Mammary epithelial cell (primary cell): Measurements from ENCODE around the gene KANSL3.

ENCODE experiments used
- CTCF ChIP-seq, 2 donors: IDR thresholded peaks in 1 of 2; conservative IDR thresholded peaks in 1 of 2; 2 replicates each; pipeline ENCODE4 v1.5.1; 2011 to 2012; ENCODE audit warnings: inconsistent platforms in 2 of 2, low read length in 2 of 2, mild to moderate bottlenecking in 2 of 2, control low read depth in 1 of 2, low read depth in 1 of 2; ENCODE audit not compliant: insufficient read depth in 1 of 2; ENCODE audit errors: extremely low read depth in 1 of 2
- EZH2 ChIP-seq: IDR thresholded peaks from 2 replicates; pipeline ENCODE4 v1.6.1; 2012; ENCODE audit warnings: low read length, inconsistent platforms, borderline replicate concordance

DNA sequence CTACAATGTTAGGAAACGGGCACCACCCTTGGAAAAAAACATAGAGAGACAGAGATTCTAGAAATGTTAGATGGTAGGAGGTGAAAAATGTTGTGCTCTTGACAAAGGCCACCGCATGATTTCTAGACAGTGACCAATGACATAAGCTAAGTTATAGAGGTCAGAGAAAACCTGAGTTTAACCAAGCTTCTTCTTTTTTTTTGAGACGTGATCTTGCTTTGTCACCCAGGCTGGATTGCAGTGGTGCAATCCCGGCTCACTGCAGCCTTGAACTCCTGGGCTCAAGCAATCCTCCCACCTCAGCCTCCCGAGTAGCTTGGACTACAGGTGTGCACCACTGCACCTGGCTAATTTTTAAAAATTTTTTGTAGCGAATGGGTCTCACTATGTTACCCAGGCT is 17.4 kb upstream of the KANSL3 start:
- TF ChIP-seq CTCF (conservative IDR thresholded peaks at IDR 0.05 in 1 of 2, IDR thresholded peaks at IDR 0.05 in 1 of 2; ENCODE audit: extremely low read depth in 1 of 2, insufficient read depth in 1 of 2, low read depth in 1 of 2, low read length in 2 of 2), result no peak
- TF ChIP-seq EZH2, result no peak
